ENCODE results near the gene RTL1. TPM values are rescaled to one million over a fixed set of nuclear protein-coding genes. Genes with fewer than 3 reads are reported as not detected.

Gene RTL1
- total RNA-seq, 1 donor from 2014 or later: not detected

GRCh38 chr14:100884456-100884855 lies 19.1 kb downstream of the RTL1 start:
- no peak for ATAC-seq (ENCODE audit: low read depth)

GRCh38 chr14:100883789-100884101 lies 19.8 kb downstream of the RTL1 start:
- Mint-ChIP-seq H3K9me3 (peaks cover 5% of the 10 kb centered on the region), H3K4me3 (no peak overlapping the region), H3K27ac (no peak overlapping the region), H3K4me1 (no peaks in the 10 kb centered on the region), H3K36me3 (ENCODE audit: low read depth) (no peaks in the 10 kb centered on the region), H3K27me3 (no peaks in the 10 kb centered on the region)
- ATAC-seq (ENCODE audit: low read depth): no peak
- DNase-seq: no peak
- no peak for TF ChIP-seq CTCF (IDR thresholded peaks at IDR 0.05)
- ChIA-PET POLR2A (no interaction called here), CTCF (no interaction called here)
- intact Hi-C loops (cut with micrococcal nuclease): no loop called here

More at GRCh38 chr14:100884456-100884855, 19.1 kb downstream of the RTL1 start:
- H3K4me3 Mint-ChIP-seq: no peak overlapping the region
- no peaks in the 10 kb centered on the region for H3K27me3 Mint-ChIP-seq
- no peak for TF ChIP-seq CTCF (IDR thresholded peaks at IDR 0.05)
- H3K4me1 Mint-ChIP-seq: no peaks in the 10 kb centered on the region
- H3K36me3 Mint-ChIP-seq (ENCODE audit: low read depth): no peaks in the 10 kb centered on the region
- no peak overlapping the region for H3K27ac Mint-ChIP-seq
- no peak for DNase-seq
- ChIA-PET POLR2A (no interaction called here), CTCF (no interaction called here)
- intact Hi-C loops (cut with micrococcal nuclease): no loop called here
- peaks cover 5% of the 10 kb centered on the region for H3K9me3 Mint-ChIP-seq

- ATAC-seq (ENCODE audit: low read depth): no peak
These were observed 20.3 kb downstream of the RTL1 start for GRCh38 chr14:100882991-100883788.

GRCh38 chr14:100882026-100882967 lies 21.2 kb downstream of the RTL1 start:
- H3K36me3 Mint-ChIP-seq (ENCODE audit: low read depth): no peaks in the 10 kb centered on the region
- H3K4me3 Mint-ChIP-seq: no peak overlapping the region
- CTCF ChIA-PET: no interaction called here
- DNase-seq (no peak), ATAC-seq (ENCODE audit: low read depth) (no peak)
- no peak for TF ChIP-seq CTCF (IDR thresholded peaks at IDR 0.05)
- no peaks in the 10 kb centered on the region for H3K27me3 Mint-ChIP-seq
- H3K27ac Mint-ChIP-seq: no peak overlapping the region
- peaks cover 5% of the 10 kb centered on the region for H3K9me3 Mint-ChIP-seq
- intact Hi-C loops (cut with micrococcal nuclease): no loop called here
- H3K4me1 Mint-ChIP-seq: no peaks in the 10 kb centered on the region
- POLR2A ChIA-PET: no interaction called here

More at GRCh38 chr14:100882991-100883788, 20.3 kb downstream of the RTL1 start:
- ChIA-PET POLR2A (no interaction called here), CTCF (no interaction called here)
- H3K27me3 Mint-ChIP-seq: no peaks in the 10 kb centered on the region
- H3K4me1 Mint-ChIP-seq: no peaks in the 10 kb centered on the region
- TF ChIP-seq CTCF (IDR thresholded peaks at IDR 0.05): no peak
- peaks cover 5% of the 10 kb centered on the region for H3K9me3 Mint-ChIP-seq
- intact Hi-C loops (cut with micrococcal nuclease): no loop called here
- no peak for DNase-seq
- no peaks in the 10 kb centered on the region for H3K36me3 Mint-ChIP-seq (ENCODE audit: low read depth)
- no peak overlapping the region for H3K27ac Mint-ChIP-seq
- H3K4me3 Mint-ChIP-seq: no peak overlapping the region

Measured in activated B cell treated with CpG ODN at 0.5 μM for 24 hours (primary cell).